Effector memory CD8-positive, alpha-beta T cell (primary cell): ENCODE data around the gene FBXO27.
"Not testable (repeated sequence)": the region's sequence is repeated elsewhere in the genome, so short reads cannot be mapped to it uniquely, and the experiment has no call there.

ENCODE experiments used
- ATAC-seq: fragments of 150-1000 bp; cut with Tn5 transposase; replicated peaks from 2 replicates; pipeline ENCODE4 v1.10.0; 2021; ENCODE audit warnings: mild to moderate bottlenecking, moderate library complexity
- DNase-seq, 3 experiments: peaks; one replicate each; pipeline ENCODE4 v3.0.0; 2021
- H3K27ac Mint-ChIP-seq, 2 donors: one replicate each; pipeline ENCODE4 v1.8.0; 2022; ENCODE audit warnings: mild to moderate bottlenecking in 2 of 2, mixed read lengths in 2 of 2, moderate library complexity in 2 of 2
- H3K27me3 Mint-ChIP-seq, 2 donors: one replicate each; pipeline ENCODE4 v1.8.0; 2022; ENCODE audit warnings: mixed read lengths in 2 of 2
- H3K36me3 Mint-ChIP-seq: one replicate; pipeline ENCODE4 v1.8.0; 2022; ENCODE audit warnings: mild to moderate bottlenecking, moderate library complexity, mixed read lengths; ENCODE audit not compliant: insufficient read depth
- H3K4me1 Mint-ChIP-seq, 2 donors: one replicate each; pipeline ENCODE4 v1.8.0; 2022; ENCODE audit warnings: low read depth in 2 of 2, mixed read lengths in 2 of 2
- H3K4me3 Mint-ChIP-seq, 2 donors: one replicate each; pipeline ENCODE4 v1.8.0; 2022; ENCODE audit warnings: mild to moderate bottlenecking in 2 of 2, mixed read lengths in 2 of 2, moderate library complexity in 2 of 2
- H3K9me3 Mint-ChIP-seq, 2 donors: one replicate each; pipeline ENCODE4 v1.8.0; 2022; ENCODE audit warnings: mixed read lengths in 2 of 2

The FBXO27 gene

DNA sequence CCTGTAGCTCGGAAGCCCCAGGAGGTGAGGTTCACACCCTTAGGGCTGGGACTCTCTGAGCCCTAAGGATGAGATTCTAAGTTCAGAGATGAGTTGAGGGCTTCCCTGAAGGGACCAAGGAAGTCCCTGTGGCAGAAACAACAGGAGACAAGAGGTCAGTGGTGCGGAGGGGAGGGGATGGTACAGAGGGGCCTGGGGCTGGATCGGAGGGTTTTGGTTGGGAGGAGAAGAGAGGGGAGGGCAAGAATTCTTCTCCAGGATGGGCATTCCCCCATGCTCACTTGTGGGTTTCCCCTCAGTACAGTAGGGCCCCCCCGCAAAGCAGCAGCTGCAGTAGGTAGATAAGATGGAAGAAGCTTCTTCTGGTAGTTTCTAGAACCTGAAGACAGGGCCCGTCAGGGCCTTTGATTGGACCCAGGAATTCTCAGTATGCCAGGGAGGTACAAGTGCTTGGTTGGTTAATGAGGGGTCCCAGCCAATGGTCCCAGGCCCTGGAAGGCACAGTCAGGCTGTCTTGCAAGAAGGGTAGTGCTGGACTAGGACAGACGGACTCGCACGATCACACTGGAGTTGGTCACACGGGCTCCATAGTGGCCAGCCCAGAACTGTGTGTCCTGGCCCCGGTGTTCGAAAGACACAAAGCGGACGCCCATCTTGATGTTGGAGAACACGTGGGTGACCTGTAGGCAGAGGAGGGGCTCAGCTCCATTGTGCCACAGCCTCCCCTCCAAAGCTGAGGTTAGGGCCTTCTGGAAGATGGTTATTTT, 7.3 kb downstream of the FBXO27 start:
- no peaks in the 10 kb centered on the region for H3K9me3 Mint-ChIP-seq
- H3K4me1 Mint-ChIP-seq = no peaks in the 10 kb centered on the region
- DNase-seq (no peak), ATAC-seq (no peak)
- peaks cover 21 to 28% of the 10 kb centered on the region in 2 donors for H3K27me3 Mint-ChIP-seq
- H3K4me3 Mint-ChIP-seq = no peak overlapping the region
- H3K27ac Mint-ChIP-seq = no peak overlapping the region
- H3K36me3 Mint-ChIP-seq = peaks cover 3% of the 10 kb centered on the region

- ATAC-seq = no peak
- H3K27me3 Mint-ChIP-seq = peaks cover 26 to 45% of the 10 kb centered on the region in 2 donors
- no peaks in the 10 kb centered on the region for H3K4me1 Mint-ChIP-seq
Observed at GRCh38 chr19:39021063-39021462, 11.3 kb downstream of the FBXO27 start.

GRCh38 chr19:39017646-39018045, 14.7 kb downstream of the FBXO27 start:
- ATAC-seq = no peak
- Mint-ChIP-seq H3K4me3 (no peak overlapping the region), H3K27me3 (peaks cover 26 to 50% of the 10 kb centered on the region in 2 donors), H3K4me1 (no peaks in the 10 kb centered on the region), H3K27ac (no peak overlapping the region), H3K9me3 (no peaks in the 10 kb centered on the region), H3K36me3 (peaks cover 3% of the 10 kb centered on the region)
- no peak for DNase-seq

More at GRCh38 chr19:39021063-39021462, 11.3 kb downstream of the FBXO27 start:
- no peak for DNase-seq
- H3K27ac Mint-ChIP-seq = no peak overlapping the region
- peaks cover 3% of the 10 kb centered on the region for H3K36me3 Mint-ChIP-seq
- no peaks in the 10 kb centered on the region for H3K9me3 Mint-ChIP-seq
- H3K4me3 Mint-ChIP-seq = no peak overlapping the region

- Mint-ChIP-seq H3K27me3 (peaks cover 26 to 44% of the 10 kb centered on the region in 2 donors), H3K4me3 (no peak overlapping the region)
Observed at GRCh38 chr19:39017026-39017425, 15.3 kb downstream of the FBXO27 start.

GRCh38 chr19:39014037-39014436, 18.3 kb downstream of the FBXO27 start:
- Mint-ChIP-seq H3K27me3 (peaks cover 30 to 32% of the 10 kb centered on the region in 2 donors), H3K9me3 (no peaks in the 10 kb centered on the region), H3K36me3 (no peaks in the 10 kb centered on the region), H3K4me3 (no peak overlapping the region), H3K4me1 (no peaks in the 10 kb centered on the region), H3K27ac (no peak overlapping the region)
- no peak for DNase-seq
- ATAC-seq = no peak

More at GRCh38 chr19:39017026-39017425, 15.3 kb downstream of the FBXO27 start:
- Mint-ChIP-seq H3K4me1 (no peaks in the 10 kb centered on the region), H3K9me3 (no peaks in the 10 kb centered on the region), H3K27ac (no peak overlapping the region), H3K36me3 (peaks cover 3% of the 10 kb centered on the region)
- ATAC-seq = no peak
- no peak for DNase-seq

DNA sequence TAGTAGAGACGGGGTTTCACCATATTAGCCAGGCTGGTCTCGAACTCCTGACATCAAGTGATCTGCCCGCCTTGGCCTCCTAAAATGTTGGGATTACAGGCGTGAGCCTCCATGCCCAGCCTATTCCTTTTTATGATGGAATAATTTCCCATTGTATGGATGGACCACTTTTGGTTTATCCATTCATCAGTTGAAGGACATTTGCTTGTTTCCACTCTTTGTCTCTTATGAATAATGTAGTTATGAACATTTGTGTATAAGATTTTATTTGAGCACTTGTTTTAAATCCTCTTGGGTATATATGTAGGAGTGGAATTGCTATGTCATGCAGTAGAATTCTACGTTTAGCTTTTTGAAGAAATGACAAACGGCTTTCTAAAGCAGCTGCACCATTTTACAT, 23.3 kb downstream of the FBXO27 start:
- Mint-ChIP-seq H3K4me1 (peaks cover 0 to 3% of the 10 kb centered on the region in 2 donors), H3K27me3 (peaks cover 13 to 36% of the 10 kb centered on the region in 2 donors), H3K4me3 (no peak overlapping the region), H3K9me3 (no peaks in the 10 kb centered on the region), H3K36me3 (no peaks in the 10 kb centered on the region), H3K27ac (no peak overlapping the region)
- no peak for DNase-seq
- ATAC-seq = no peak

DNA sequence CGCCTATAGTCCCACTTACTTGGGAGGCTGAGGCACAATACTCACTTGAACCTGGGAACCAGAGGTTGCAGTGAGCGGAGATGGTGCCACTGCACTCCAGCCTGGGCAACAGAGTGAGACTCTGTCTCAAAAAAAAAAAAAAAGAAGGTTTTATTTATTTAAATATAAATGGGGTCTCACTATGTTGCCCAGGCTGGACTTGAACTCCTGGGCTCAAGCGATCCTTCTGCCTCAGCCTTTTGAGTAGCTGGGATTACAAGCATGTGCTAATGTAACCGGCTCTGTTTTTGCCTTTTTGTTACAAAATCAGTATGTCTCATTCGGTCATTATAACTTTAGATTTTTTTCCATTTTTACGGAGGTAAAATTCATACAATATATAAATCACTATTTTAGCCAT, 24.2 kb downstream of the FBXO27 start:
- no peak for ATAC-seq
- peaks cover 0 to 3% of the 10 kb centered on the region in 2 donors for H3K4me1 Mint-ChIP-seq

GRCh38 chr19:39007096-39007495, 25.3 kb downstream of the FBXO27 start:
- ATAC-seq (no peak), DNase-seq (no peak)
- Mint-ChIP-seq H3K4me3 (no peak overlapping the region), H3K27me3 (peaks cover 13 to 49% of the 10 kb centered on the region in 2 donors), H3K27ac (no peak overlapping the region), H3K36me3 (no peaks in the 10 kb centered on the region), H3K9me3 (no peaks in the 10 kb centered on the region), H3K4me1 (peaks cover 0 to 3% of the 10 kb centered on the region in 2 donors)

More for the DNA sequence above, 24.2 kb downstream of the FBXO27 start:
- no peaks in the 10 kb centered on the region for H3K36me3 Mint-ChIP-seq
- H3K27me3 Mint-ChIP-seq = peaks cover 13 to 41% of the 10 kb centered on the region in 2 donors
- no peak overlapping the region for H3K27ac Mint-ChIP-seq
- no peaks in the 10 kb centered on the region for H3K9me3 Mint-ChIP-seq
- no peak overlapping the region for H3K4me3 Mint-ChIP-seq
- no peak for DNase-seq

DNA sequence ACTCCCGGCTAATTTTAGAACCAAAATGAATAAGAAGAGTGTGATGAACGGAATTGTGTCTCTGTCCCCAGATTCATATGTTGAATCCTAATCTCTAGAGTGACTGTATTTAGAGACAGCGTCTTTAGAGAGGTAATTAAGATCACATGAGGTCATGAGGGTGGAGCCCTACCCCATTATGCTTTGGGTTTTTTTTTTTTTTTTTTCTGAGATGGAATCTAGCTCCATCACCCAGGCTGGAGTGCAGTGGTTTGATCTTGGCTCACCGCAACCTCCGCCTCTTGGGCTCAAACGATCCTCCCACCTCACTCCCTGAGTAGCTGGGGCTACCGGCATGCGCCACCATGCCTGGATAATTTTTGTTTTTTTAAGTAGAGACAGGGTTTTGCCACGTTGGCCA, 27.9 kb downstream of the FBXO27 start:
- Mint-ChIP-seq H3K4me3 (no peak overlapping the region), H3K27me3 (peaks cover 10 to 58% of the 10 kb centered on the region in 2 donors), H3K27ac (no peak overlapping the region), H3K9me3 (no peaks in the 10 kb centered on the region), H3K36me3 (no peaks in the 10 kb centered on the region), H3K4me1 (peaks cover 0 to 3% of the 10 kb centered on the region in 2 donors)
- no peak for ATAC-seq
- no peak for DNase-seq

DNA sequence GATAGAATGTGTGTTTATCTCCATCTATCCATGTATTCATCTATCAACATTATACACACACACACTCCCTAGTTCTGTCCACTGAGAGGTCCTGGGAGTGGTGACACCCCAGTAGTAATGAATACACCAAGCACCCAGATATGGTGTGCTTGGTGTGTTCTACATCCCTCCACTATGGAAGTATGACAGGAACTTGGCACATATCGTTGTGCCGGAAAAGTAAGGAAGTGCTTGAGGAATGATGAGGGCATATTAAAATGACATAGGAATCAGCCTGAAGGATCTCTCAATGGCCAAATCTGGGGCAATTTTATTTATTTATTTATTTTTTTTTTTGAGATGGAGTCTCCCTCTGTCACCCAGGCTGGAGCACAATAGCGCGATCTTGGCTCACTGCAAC, 28.6 kb downstream of the FBXO27 start:
- ATAC-seq = no peak
- Mint-ChIP-seq H3K4me3 (no peak overlapping the region), H3K36me3 (no peaks in the 10 kb centered on the region), H3K27ac (no peak overlapping the region), H3K27me3 (peaks cover 13 to 64% of the 10 kb centered on the region in 2 donors), H3K4me1 (peaks cover 0 to 3% of the 10 kb centered on the region in 2 donors), H3K9me3 (no peaks in the 10 kb centered on the region)
- DNase-seq = no peak

DNA sequence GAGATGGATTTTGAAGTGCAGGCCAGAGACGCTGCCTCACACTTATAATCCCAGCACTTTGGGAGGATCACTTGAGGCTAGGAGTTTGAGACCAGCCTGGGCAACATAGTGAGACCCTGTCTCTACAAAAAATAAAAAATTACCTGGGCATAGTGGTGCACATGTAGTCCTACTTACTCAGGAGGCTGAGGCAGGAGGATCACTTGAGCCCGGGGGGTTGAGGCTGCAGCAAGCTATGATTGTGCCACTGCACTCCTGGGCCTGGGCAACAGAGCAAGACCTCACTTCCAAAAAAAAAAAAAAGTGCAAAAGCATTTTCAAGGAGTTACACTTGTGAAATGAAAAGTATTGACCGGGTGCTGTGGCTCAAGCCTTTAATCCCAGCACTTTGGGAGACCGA, 29.2 kb downstream of the FBXO27 start:
- Mint-ChIP-seq H3K4me1 (peaks cover 0 to 3% of the 10 kb centered on the region in 2 donors), H3K4me3 (no peak overlapping the region), H3K36me3 (no peaks in the 10 kb centered on the region)

DNA sequence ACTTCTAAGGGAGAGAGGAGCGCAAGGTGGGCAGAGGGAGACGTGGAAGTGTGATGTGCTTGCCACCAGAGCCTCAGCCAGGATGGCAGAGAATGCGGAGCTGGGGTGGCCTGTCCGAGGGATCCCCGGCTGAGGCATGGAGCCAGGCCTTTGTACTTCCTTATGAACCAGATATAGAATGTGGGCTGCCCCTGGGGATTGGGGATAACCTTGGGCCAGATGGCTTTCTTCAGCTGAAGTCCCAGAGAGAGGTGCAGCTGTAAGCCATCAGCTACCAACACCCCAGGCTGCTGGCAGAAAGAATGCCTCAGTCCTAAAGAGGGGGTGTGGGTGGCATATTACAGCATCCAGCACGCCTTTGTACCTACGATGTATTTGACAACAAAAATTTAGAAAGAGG, 31.3 kb downstream of the FBXO27 start:
- Mint-ChIP-seq H3K27me3 (peaks cover 13 to 49% of the 10 kb centered on the region in 2 donors), H3K4me3 (no peak overlapping the region), H3K9me3 (no peaks in the 10 kb centered on the region), H3K27ac (peak overlapping the region in 1 of 2 donors; percentile 15), H3K4me1 (peaks cover 0 to 3% of the 10 kb centered on the region in 2 donors), H3K36me3 (no peaks in the 10 kb centered on the region)
- no peak for DNase-seq
- ATAC-seq = no peak

More for the DNA sequence above, 29.2 kb downstream of the FBXO27 start:
- Mint-ChIP-seq H3K27ac (no peak overlapping the region), H3K27me3 (peaks cover 13 to 65% of the 10 kb centered on the region in 2 donors), H3K9me3 (no peaks in the 10 kb centered on the region)
- ATAC-seq (no peak), DNase-seq (no peak)

DNA sequence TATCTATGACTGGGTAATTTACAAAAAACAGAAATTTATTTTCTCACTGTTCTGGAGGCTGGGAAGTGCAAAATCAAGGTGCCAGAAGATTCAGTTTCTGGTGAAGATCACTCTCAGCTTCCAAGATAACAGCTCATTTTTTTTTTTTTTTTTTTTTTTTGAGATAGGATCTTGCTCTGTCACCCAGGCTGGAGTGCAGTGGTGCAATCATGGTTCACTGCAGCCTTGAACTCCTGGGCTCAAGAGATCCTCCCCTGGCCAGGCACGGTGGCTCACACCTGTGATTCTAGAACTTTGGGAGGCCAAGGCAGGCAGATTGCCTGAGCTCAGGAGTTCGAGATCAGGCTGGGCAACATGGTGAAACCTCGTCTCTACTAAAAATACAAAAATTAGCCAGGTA, 34.8 kb downstream of the FBXO27 start:
- H3K9me3 Mint-ChIP-seq, H3K4me1 Mint-ChIP-seq, DNase-seq, ATAC-seq, H3K27ac Mint-ChIP-seq, H3K4me3 Mint-ChIP-seq, H3K36me3 Mint-ChIP-seq: not testable (repeated sequence)
- H3K27me3 Mint-ChIP-seq = peaks cover 26 to 44% of the 10 kb centered on the region in 2 donors

- DNase-seq = no peak
- peaks cover 10% of the 10 kb centered on the region for H3K36me3 Mint-ChIP-seq
- no peak for ATAC-seq
Observed at GRCh38 chr19:38993271-38993670, 39.1 kb downstream of the FBXO27 start.

More at GRCh38 chr19:38993271-38993670, 39.1 kb downstream of the FBXO27 start:
- H3K9me3 Mint-ChIP-seq = no peaks in the 10 kb centered on the region
- H3K4me3 Mint-ChIP-seq = no peak overlapping the region
- H3K4me1 Mint-ChIP-seq = no peaks in the 10 kb centered on the region
- peaks cover 52 to 58% of the 10 kb centered on the region in 2 donors for H3K27me3 Mint-ChIP-seq
- H3K27ac Mint-ChIP-seq = no peak overlapping the region
